DOHH2 (cell line): Measurements from ENCODE around the gene POLE4.

Experiments
- EZH2phosphoT487 ChIP-seq: fragments of 200-600 bp; sonication (generic); IDR thresholded peaks from 2 replicates; pipeline ENCODE4 v1.6.1; 2017; ENCODE audit warnings: borderline replicate concordance, mild to moderate bottlenecking, antibody characterized with exemption, low read length, moderate library complexity, mixed read lengths
- TF ChIP-seq, protein P1 (sequence below): fragments of 200-600 bp; sonication (generic); IDR thresholded peaks from one replicate; pipeline ENCODE4 v1.5.1; 2014; ENCODE audit warnings: antibody characterized with exemption, mild to moderate bottlenecking, low read depth, low read length; ENCODE audit not compliant: poor library complexity, severe bottlenecking

GRCh38 chr2:75006041-75006440 lies 47.6 kb downstream of the POLE4 start:
- no peak for TF ChIP-seq EZH2phosphoT487
- TF ChIP-seq, protein P1, sequence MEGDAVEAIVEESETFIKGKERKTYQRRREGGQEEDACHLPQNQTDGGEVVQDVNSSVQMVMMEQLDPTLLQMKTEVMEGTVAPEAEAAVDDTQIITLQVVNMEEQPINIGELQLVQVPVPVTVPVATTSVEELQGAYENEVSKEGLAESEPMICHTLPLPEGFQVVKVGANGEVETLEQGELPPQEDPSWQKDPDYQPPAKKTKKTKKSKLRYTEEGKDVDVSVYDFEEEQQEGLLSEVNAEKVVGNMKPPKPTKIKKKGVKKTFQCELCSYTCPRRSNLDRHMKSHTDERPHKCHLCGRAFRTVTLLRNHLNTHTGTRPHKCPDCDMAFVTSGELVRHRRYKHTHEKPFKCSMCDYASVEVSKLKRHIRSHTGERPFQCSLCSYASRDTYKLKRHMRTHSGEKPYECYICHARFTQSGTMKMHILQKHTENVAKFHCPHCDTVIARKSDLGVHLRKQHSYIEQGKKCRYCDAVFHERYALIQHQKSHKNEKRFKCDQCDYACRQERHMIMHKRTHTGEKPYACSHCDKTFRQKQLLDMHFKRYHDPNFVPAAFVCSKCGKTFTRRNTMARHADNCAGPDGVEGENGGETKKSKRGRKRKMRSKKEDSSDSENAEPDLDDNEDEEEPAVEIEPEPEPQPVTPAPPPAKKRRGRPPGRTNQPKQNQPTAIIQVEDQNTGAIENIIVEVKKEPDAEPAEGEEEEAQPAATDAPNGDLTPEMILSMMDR: no peak
